HL-60 (cell line): ENCODE measurements around the gene CCDC47.

Source experiments
- CTCF ChIP-seq: IDR thresholded peaks from one replicate; pipeline ENCODE4 v1.5.1; 2011; ENCODE audit warnings: low read length, control low read depth, inconsistent platforms; ENCODE audit not compliant: insufficient read depth
- POLR2AphosphoS5 ChIP-seq: IDR thresholded peaks from 2 replicates; pipeline ENCODE4 v1.6.1; 2012; ENCODE audit warnings: low read depth

GRCh38 chr17:63798572-63799106 lies 25.2 kb upstream of the CCDC47 start:
- TF ChIP-seq POLR2AphosphoS5 (no peak), CTCF (no peak)
